Keratinocyte (primary cell): Measurements from ENCODE around the gene MRTFA. TPM values are rescaled to one million over a fixed set of nuclear protein-coding genes. Genes with fewer than 3 reads are reported as not detected.

Source experiments
- DNase-seq: peaks from one replicate; pipeline ENCODE4 v3.0.0-alpha.2; 2011; ENCODE audit warnings: low read depth, missing footprints, low spot score
- FAIRE-seq: peaks from 2 replicates; lab custom pipeline; 2011; peaks lifted over from hg19 to GRCh38; lab: Jason Lieb, UNC
- H2AFZ ChIP-seq: 2 replicates; pipeline ENCODE4 v1.6.0; 2012; ENCODE audit warnings: low read length, control low read depth, inconsistent platforms; ENCODE audit not compliant: control insufficient read depth
- H3K27ac ChIP-seq: 2 replicates; pipeline ENCODE4 v1.5.1; 2011; ENCODE audit warnings: low read length; ENCODE audit not compliant: control insufficient read depth, insufficient read depth
- H3K27me3 ChIP-seq: 3 replicates; pipeline ENCODE4 v1.6.0; 2011; ENCODE audit warnings: low read length; ENCODE audit not compliant: control insufficient read depth, insufficient read depth; ENCODE audit errors: extremely low read depth
- H3K36me3 ChIP-seq, 2 experiments: 2 replicates in 1 of 2; 3 replicates in 1 of 2; pipeline ENCODE4 v1.5.1; 2011; ENCODE audit warnings: low read length in 2 of 2, mild to moderate bottlenecking in 1 of 2; ENCODE audit not compliant: control insufficient read depth in 2 of 2, insufficient read depth in 2 of 2; ENCODE audit errors: extremely low read depth in 1 of 2
- H3K4me1 ChIP-seq: 3 replicates; pipeline ENCODE4 v1.5.1; 2011; ENCODE audit warnings: low read length; ENCODE audit not compliant: control insufficient read depth, insufficient read depth; ENCODE audit errors: extremely low read depth
- H3K4me2 ChIP-seq: 3 replicates; pipeline ENCODE4 v1.6.0; 2011; ENCODE audit warnings: low read depth, low read length; ENCODE audit not compliant: control insufficient read depth, insufficient read depth; ENCODE audit errors: extremely low read depth
- H3K4me3 ChIP-seq, 3 experiments: fragments of 200-600 bp in 1 of 3; sonication (generic) in 1 of 3; 2 replicates in 2 of 3; 3 replicates in 1 of 3; pipeline ENCODE4 v1.5.1; 2011 to 2016; ENCODE audit warnings: low read length in 3 of 3, mild to moderate bottlenecking in 3 of 3, control low read depth in 2 of 3, inconsistent platforms in 1 of 3, low read depth in 1 of 3, mixed read lengths in 1 of 3, mixed run types in 1 of 3, moderate library complexity in 1 of 3; ENCODE audit not compliant: control insufficient read depth in 2 of 3, insufficient read depth in 2 of 3; ENCODE audit errors: extremely low read depth in 1 of 3
- H3K79me2 ChIP-seq: 2 replicates; pipeline ENCODE4 v1.6.0; 2012; ENCODE audit warnings: low read length; ENCODE audit not compliant: control insufficient read depth, insufficient read depth
- H3K9ac ChIP-seq: 3 replicates; pipeline ENCODE4 v1.6.0; 2011; ENCODE audit warnings: low read length; ENCODE audit not compliant: control insufficient read depth, insufficient read depth; ENCODE audit errors: extremely low read depth
- H3K9me1 ChIP-seq: 3 replicates; pipeline ENCODE4 v1.6.0; 2011; ENCODE audit warnings: low read length; ENCODE audit not compliant: control insufficient read depth, insufficient read depth; ENCODE audit errors: extremely low read depth
- H3K9me3 ChIP-seq: 2 replicates; pipeline ENCODE4 v1.5.1; 2012; ENCODE audit warnings: low read depth, low read length; ENCODE audit not compliant: control insufficient read depth
- H4K20me1 ChIP-seq: 3 replicates; pipeline ENCODE4 v1.6.0; 2011; ENCODE audit warnings: low read length; ENCODE audit not compliant: control insufficient read depth, insufficient read depth; ENCODE audit errors: extremely low read depth
- EZH2 ChIP-seq: IDR thresholded peaks from one replicate; pipeline ENCODE4 v1.6.1; 2012; ENCODE audit warnings: inconsistent platforms, mild to moderate bottlenecking, low read length, moderate library complexity
- dilution Hi-C: fragments of 300-500 bp; cut with MboI; formaldehyde crosslinking; loops from one replicate; pipeline ENCODE4 v1.7.0; 2020; ENCODE audit warnings: low sequenced_read_pairs; ENCODE audit not compliant: extremely low pct_ligation_motif_present
- polyA plus RNA-seq, 5 experiments: library from polyadenylated mRNA; depleted of rRNA in 3 of 5; stranded (reverse) in 3 of 5; stranded (forward) in 1 of 5; unstranded in 1 of 5; fragments of >200 nt; gene quantifications; 1 replicate in 1 of 5; 2 replicates in 3 of 5; 3 replicates in 1 of 5; pipeline versions ENCODE4 v1.2.1 to v1.2.3, GENCODE V29; 2011 to 2012; ENCODE audit warnings: missing spikeins in 2 of 5, low read depth in 1 of 5, low replicate concordance in 1 of 5
- TF ChIP-seq, protein P1 (sequence below), 3 experiments: IDR thresholded peaks in 1 of 3; conservative IDR thresholded peaks in 1 of 3; optimal IDR thresholded peaks in 1 of 3; 2 replicates in 2 of 3; 3 replicates in 1 of 3; pipeline versions ENCODE3 to v1.5.1; 2011; ENCODE audit warnings: low read length in 3 of 3, mild to moderate bottlenecking in 3 of 3, moderate library complexity in 2 of 3, control low read depth in 1 of 3, inconsistent platforms in 1 of 3; ENCODE audit not compliant: insufficient read depth in 2 of 3; ENCODE audit errors: extremely low read depth in 1 of 3

MRTFA gene
- polyA plus RNA-seq, 1 donor (not counting 4 experiments of a cell fraction or from before 2014, with no cell fraction given) = 6.5 TPM

DNA sequence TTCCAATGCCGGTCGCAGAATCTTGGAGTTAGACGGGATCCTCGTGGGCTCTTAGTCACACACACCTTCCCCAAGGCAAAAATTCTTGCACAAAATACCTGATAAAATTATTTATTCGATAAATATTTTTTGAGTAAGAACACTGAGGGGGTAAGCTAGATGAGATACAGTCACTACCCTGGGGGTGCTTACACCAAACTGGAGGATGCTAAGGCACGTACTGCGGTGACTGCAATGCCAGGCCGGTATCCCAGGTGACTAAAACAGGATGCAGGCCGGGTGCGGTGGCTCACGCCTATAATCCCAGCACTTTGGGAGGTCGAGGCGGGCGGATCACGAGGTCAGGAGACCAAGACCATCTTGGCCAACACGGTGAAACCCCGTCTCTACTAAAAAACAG, 1.7 kb upstream of the MRTFA start:
- FAIRE-seq (peak; percentile 86), DNase-seq (peak; percentile 93)
- no peak for TF ChIP-seq EZH2
- TF ChIP-seq, protein P1, sequence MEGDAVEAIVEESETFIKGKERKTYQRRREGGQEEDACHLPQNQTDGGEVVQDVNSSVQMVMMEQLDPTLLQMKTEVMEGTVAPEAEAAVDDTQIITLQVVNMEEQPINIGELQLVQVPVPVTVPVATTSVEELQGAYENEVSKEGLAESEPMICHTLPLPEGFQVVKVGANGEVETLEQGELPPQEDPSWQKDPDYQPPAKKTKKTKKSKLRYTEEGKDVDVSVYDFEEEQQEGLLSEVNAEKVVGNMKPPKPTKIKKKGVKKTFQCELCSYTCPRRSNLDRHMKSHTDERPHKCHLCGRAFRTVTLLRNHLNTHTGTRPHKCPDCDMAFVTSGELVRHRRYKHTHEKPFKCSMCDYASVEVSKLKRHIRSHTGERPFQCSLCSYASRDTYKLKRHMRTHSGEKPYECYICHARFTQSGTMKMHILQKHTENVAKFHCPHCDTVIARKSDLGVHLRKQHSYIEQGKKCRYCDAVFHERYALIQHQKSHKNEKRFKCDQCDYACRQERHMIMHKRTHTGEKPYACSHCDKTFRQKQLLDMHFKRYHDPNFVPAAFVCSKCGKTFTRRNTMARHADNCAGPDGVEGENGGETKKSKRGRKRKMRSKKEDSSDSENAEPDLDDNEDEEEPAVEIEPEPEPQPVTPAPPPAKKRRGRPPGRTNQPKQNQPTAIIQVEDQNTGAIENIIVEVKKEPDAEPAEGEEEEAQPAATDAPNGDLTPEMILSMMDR (optimal IDR thresholded peaks at IDR 0.05 in 1 of 3, IDR thresholded peaks at IDR 0.05 in 1 of 3, conservative IDR thresholded peaks at IDR 0.05 in 1 of 3; ENCODE audit: extremely low read depth in 1 of 3, insufficient read depth in 2 of 3, low read length in 3 of 3) = no peak
- Histone ChIP-seq H3K27ac (peak overlapping the region; percentile 88), H4K20me1 (peaks cover 11% of the 10 kb centered on the region), H3K79me2 (peaks cover 32% of the 10 kb centered on the region), H3K4me2 (peak overlapping the region; percentile 96), H3K4me3 (peak overlapping the region in 2 of 3 experiments; percentile 72 to 95), H2AFZ (no peak overlapping the region), H3K9me1 (no peaks in the 10 kb centered on the region), H3K9me3 (no peaks in the 10 kb centered on the region), H3K4me1 (peaks cover 20% of the 10 kb centered on the region), H3K27me3 (no peaks in the 10 kb centered on the region), H3K9ac (no peak overlapping the region), H3K36me3 (no peaks in the 10 kb centered on the region)
- dilution Hi-C loops = loop anchor here (25.0 kb wide), 1 partner anchor 101 kb away; no protein-coding TSS in a partner anchor

DNA sequence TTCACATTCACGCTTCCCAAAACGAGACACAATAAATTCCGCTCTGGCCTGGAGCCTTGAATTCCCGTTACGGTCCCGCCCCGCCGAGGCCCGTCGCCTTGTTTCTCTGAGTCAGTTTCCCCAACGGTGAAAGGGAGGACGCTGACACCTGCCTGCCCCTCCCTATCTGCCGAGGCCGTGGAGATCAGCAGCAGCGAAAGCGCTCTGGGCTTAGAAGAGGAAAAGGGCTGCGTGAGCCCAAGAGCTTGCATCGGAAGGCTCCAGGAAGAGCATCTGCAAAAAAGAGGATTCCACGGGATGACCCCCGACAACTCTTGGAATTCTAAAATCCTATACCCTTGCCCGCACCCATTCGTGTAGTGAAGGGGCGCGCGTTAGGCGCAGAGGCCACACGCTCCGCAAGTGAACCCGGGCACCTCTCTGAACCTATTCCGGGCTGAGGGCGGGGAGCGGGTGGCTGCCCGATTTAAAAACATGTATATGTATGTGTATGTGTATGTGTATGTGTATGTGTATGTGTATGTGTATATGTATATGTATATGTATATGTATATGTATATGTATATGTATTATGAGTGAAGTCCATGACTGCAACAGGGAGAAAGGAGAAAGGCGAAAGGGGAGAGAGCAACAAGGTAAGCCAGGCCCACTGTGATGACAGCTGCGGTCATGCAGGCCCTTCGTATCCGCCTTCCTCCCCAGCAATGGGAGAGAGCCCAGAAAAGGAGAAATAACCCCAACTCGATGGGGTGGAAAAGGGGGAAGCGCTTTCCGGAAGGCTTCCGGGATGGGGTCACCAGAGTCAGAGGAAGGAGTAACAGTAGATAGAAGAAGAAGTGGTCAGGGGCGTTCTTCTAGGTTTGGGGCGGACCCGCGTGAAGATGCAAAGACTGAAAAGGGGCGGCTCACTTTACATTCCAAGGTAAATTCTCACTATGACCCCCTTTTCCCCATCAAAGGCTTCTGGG, 948 bp upstream of the MRTFA start:
- H3K9ac ChIP-seq = peak overlapping the region; percentile 85
- H3K4me3 ChIP-seq = peak overlapping the region; percentile 72 to 95 (median 76)
- DNase-seq (no peak), FAIRE-seq (no peak)
- no peaks in the 10 kb centered on the region for H3K27me3 ChIP-seq
- no peaks in the 10 kb centered on the region for H3K36me3 ChIP-seq
- H3K9me3 ChIP-seq = no peaks in the 10 kb centered on the region
- peak overlapping the region; percentile 96 for H3K4me2 ChIP-seq
- no peak for TF ChIP-seq EZH2
- TF ChIP-seq, protein P1 (optimal IDR thresholded peaks at IDR 0.05 in 1 of 3, IDR thresholded peaks at IDR 0.05 in 1 of 3, conservative IDR thresholded peaks at IDR 0.05 in 1 of 3; ENCODE audit: extremely low read depth in 1 of 3, insufficient read depth in 2 of 3, low read length in 3 of 3) = no peak
- peak overlapping the region; percentile 73 for H2AFZ ChIP-seq
- H3K9me1 ChIP-seq = no peaks in the 10 kb centered on the region
- dilution Hi-C loops = loop anchor here (25.0 kb wide), 1 partner anchor 100 kb away; no protein-coding TSS in a partner anchor
- peaks cover 11% of the 10 kb centered on the region for H4K20me1 ChIP-seq
- peak overlapping the region; percentile 88 for H3K27ac ChIP-seq
- peaks cover 40% of the 10 kb centered on the region for H3K79me2 ChIP-seq
- H3K4me1 ChIP-seq = peaks cover 22% of the 10 kb centered on the region
